Esophagus muscularis mucosa (tissue), 4 donors: Measurements from ENCODE around the gene ANO4.

Source experiments
- CTCF ChIP-seq, 3 experiments: fragments of 200-600 bp in 2 of 3; fragments of 450-650 bp in 1 of 3; sonication (generic) in 2 of 3; IDR thresholded peaks; one replicate each; pipeline ENCODE4 v1.5.1; 2017 to 2019; ENCODE audit warnings: antibody characterized with exemption in 3 of 3, mild to moderate bottlenecking in 2 of 3, moderate library complexity in 1 of 3
- EP300 ChIP-seq: sonication (generic); formaldehyde crosslinking; IDR thresholded peaks from one replicate; pipeline ENCODE4 v1.6.1; 2017; ENCODE audit warnings: antibody characterized with exemption
- POLR2A ChIP-seq: fragments of 450-650 bp; IDR thresholded peaks from one replicate; pipeline ENCODE4 v1.6.1; 2017; ENCODE audit warnings: antibody characterized with exemption, moderate library complexity, mild to moderate bottlenecking, low read depth

GRCh38 chr12:101002696-101003419, 208.3 kb downstream of the ANO4 start:
- TF ChIP-seq CTCF (IDR thresholded peaks at IDR 0.05), result no peak
- TF ChIP-seq EP300, result no peak
- no peak for TF ChIP-seq POLR2A
